HG02970 (cell line): ENCODE data around the gene DLGAP5.

Source experiments
- ATAC-seq: cut with Tn5 transposase; IDR thresholded peaks from one replicate; pipeline ENCODE4 v1.9.1; 2021; ENCODE audit warnings: mild to moderate bottlenecking, moderate library complexity, moderate number of reproducible peaks; ENCODE audit not compliant: unreplicated experiment, low FRiP score

The DLGAP5 gene

DNA sequence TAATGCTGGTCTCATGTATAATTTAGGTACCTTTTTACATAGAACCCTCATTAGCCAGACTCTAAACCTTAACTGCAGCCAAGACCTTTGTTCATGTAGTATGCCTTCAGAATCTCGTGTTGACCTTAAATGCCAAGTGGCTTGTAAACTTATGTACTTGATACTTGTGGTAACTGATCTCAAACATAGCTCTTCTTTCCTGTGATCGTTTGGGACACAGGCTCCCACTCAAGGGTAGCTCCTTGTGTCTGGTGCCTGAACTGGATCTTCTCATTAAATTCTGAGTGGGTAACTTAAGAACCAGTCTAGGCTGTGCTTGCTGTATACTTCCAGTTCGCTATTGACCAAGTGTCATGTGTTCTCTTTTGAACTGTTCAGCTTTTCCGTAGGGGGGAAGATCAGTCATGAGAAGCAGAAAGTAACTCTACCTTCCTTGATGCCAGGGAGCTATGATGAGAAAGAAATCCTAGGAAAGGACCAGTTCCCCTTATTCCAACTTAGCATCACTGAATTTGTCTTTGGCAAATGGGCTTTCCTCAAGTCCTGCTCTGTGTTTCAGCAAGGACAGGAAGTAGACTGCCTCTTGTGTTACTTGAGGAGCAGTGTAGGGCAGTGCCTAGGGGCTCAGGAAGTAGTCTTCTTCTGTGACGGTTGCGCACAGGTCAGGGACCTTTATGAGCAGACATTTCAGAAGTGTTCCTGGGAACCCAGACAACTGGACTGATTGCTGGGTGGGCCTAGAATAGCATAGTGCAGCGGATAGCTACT, 59.8 kb downstream of the DLGAP5 start:
- ATAC-seq: no peak

DNA sequence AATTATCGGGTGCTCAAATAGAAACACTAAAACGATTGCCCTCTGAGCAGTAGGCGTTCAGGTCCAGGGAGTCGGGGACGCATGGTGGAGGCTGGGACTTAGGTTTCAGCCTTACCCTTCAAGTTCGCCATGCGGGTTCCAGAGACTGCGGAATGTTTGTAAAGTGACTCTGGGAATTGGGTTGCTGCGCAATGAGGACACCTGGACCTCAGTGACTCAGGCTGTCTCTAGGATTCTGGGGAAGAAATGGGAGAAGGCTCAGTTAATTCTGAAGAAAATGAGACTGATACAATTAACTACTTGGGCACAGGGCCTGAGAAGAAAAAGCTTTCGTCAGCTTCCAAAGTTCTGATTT, 61.2 kb downstream of the DLGAP5 start:
- no peak for ATAC-seq

DNA sequence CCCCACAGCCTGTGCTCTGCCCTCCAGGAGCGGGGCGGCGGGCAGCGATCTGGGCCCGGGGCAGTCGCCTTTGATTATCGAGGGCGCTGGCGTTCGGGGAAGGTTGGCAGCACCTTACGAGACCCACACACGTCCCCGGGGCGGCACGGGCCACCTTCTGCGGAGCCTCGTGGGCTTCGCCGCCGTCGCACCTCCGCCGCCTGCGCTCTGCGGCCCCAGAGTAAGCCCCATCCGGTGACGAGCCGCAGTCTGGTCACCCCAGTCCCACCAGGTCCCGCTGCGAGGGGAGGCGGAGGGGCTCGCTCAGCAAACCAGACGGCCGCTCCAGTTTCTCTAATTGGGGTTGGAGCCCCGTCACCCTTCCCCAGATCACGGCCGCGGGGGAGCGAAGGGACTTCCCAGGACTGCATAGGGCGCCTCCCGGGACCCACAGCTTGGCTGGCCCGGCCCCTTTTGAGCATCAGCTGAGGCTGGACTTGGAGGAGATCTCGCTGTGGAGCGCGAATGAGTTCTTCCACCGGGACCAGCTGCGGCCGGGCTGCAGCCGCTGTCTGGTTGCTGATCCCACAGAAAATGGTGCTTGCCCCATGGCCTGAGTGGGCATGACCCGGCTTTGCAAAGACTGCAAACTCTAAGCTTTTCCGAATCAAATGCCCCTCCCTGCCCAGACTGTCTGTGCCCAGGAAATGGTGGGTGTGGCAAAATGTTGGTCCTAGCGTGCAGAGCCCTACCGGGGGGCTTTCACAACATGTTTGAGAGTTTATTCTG, 61.8 kb downstream of the DLGAP5 start:
- peak; percentile 32 for ATAC-seq

DNA sequence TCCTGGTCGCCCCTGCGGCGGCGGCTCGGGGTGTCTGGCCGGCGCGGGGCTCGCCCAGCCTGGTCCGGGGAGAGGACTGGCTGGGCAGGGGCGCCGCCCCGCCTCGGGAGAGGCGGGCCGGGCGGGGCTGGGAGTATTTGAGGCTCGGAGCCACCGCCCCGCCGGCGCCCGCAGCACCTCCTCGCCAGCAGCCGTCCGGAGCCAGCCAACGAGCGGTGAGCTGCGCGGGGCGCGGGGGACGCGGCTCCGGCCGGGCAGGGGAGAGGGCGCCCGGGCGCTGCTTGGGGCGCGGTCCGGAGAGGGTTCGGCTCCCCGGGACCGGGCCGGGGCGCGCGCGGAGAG, 62.3 kb downstream of the DLGAP5 start, which contains the start of gene LGALS3:
TSS of gene LGALS3 (plus strand) at position 167 of the 342 bp plus-strand sequence. CDS start 8,122 bp downstream, outside the sequence.
- peak; percentile 64 for ATAC-seq

DNA sequence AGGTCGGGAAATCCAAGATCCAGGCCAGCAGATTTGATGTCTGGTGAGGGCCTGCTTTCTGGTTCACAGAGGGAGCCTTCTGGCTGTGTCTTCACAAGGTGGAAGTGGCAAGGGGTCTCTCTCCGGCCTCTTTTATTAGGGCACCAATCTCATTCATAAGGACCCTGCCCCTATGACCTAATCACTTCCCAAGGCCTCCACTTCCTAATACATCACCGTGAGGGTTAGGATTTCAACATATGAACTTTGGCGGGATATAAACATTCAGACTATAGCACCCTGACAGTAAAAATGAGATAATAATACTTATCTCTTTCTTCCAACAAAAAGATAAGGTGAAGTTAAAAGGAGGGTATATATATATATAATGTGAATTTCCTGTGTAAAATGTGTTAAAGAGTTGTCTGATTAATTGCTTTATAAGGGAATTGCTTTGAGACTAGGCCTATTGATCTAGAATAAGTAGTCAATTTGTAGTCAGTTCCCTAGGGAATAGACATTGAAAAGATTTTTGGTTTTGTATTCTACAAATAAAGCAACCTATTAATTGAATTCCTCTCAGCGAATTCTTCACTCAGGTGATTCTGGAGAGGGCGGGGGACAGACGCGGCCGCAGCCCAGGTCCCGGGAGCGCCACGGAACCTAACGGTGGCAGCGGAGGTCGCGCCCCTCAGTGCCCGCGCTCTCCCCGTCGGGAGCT, 62.8 kb downstream of the DLGAP5 start:
- ATAC-seq: no peak

DNA sequence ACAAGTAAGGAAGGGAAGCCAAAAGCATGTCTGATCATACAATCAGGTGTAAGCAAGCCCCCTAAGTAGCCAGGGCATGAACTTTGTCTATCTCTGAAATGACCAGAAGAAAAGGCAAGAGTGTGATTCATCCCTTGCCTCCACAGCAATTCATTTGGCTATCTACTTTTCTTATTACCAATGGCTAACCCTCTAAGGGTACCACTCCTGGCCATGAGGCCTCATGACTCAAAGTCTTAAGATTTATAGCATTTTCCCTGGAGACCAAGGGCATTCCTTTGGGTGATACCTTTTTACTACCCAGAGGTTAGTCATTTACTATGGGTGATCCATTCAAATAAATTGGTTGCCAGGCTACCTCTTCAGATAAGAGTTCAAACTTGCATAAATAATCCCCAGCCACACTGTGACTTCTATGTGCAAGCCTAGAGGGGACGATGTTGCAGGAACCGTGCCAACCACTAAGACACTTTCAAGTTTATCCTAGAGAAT, 63.9 kb downstream of the DLGAP5 start:
- ATAC-seq: no peak

DNA sequence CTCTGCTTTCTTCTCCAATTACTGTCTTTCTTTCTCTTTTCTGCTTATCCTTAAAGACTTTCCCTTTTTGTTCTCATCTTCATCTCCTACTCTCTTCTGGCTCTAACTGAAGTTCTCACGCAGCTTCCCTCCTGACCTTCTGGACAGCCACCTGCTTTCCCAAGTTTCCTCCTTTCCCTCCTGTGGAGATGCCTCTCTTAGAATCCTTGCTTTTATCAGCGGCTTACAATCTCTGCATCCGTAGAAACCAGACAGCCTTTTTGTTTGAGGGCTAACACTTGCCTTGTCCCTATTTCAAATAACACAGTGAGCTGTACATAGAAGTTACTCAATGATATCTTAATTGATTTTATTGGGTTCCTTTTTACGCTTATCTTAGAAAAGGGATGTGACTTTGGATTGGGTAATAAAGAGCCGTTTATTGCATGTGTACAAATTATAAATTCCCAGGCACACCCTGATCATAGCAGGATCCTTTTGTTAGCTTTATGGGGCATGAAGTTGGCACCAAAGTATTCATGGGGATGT, 64.4 kb downstream of the DLGAP5 start:
- ATAC-seq: no peak

DNA sequence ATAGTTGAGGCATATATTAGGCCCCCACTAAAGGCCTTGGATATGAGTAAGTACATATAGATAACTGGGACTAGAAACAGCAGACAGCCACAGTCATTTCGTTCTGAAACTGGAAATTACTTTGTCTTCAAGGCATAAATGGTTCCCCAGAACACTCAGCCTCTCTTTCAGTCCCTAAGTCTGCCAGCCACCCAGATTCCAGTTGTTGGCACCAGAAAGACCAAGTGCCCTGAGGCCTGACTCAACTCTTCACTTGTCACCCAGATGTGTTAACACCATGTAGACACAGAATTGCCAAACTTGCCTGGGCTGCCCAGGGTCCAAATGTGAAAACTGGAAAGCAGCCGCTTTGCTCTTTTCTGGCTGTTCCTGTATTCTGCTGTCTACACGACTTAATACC, 65.4 kb downstream of the DLGAP5 start:
- no peak for ATAC-seq

DNA sequence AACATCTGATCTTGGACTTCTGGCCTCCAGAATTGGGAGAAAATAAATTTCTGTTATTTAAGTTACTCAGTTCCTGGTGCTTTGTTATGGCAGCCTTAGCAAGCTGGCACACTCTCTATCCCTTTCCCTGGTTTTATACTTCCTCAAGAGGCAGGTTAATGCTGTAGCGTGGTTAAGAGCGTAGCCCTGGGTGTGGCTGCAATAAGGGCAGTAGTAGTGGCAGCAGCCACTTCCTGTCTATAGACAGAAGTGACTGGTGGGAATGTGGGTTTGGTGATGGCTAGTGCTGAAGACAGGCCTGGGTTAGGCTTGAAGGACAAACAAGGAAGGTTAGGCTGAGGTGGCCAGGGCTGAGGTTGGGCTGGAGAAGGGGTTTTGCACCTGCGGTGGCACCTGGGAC, 66.0 kb downstream of the DLGAP5 start:
- ATAC-seq: no peak

DNA sequence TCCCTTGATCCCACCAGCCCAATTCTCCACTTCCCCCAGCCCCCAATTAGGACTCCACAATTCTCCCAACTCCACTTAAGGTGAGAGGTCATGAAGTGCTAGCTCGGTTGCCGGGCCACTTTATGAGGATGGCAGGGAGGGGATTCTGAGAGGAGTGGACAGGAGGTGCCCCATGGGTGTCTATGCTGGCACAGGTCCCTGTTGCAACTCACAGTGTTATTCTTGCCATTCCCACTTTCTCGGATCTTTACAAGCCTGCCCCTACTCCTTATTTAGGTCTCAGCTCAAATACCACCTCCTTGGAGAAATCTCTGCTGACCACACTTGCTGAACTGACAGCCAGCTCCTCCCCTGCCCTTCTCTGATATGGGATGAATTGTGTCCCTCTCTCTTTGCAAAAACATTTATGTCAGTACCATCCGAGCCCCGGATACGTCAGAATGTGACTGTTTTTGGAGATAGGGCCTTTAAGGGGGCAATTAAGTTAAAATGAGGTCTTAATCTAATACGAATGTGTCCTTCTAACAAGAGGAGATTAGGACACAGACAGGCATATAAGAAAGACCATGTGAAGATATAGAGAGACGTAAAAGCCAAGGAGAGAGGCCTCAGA, 66.5 kb downstream of the DLGAP5 start:
- no peak for ATAC-seq

DNA sequence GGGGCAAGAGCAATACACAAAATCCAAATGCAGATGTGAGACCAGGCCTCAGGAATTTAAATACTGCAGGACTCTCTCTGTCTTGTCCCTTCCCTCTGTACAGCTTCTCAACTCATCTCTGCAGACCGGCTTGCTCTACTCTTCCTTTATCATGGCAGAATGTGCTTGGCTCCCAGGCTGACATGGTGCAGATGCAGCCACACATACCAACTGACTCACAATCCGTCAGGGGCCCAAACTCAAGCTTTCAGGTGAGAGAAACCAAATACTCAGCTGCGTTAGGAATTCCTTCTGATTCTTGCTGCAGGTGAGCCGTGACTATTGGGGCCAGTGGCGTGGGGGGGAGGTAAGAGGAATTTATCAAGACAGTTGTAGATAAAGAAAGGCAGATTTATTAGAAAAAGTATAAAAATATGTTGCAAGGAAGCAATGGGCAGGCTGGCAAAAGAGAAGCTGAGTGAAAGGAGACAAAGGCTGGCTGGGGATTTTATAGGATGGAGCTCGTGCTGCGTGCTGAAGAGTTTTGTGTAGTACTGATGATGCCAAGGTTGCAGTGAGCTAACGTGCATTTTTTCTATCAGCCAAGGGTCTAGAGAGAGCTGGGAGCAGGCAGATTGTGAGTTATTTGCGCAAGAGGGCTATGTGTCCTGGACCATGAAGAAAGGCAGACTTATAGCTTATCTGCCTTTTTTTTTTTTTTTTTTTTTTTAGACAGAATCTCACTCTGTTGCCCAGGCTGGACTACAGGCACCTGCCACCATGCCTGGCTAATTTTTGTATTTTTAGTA, 67.3 kb downstream of the DLGAP5 start:
- no peak for ATAC-seq

DNA sequence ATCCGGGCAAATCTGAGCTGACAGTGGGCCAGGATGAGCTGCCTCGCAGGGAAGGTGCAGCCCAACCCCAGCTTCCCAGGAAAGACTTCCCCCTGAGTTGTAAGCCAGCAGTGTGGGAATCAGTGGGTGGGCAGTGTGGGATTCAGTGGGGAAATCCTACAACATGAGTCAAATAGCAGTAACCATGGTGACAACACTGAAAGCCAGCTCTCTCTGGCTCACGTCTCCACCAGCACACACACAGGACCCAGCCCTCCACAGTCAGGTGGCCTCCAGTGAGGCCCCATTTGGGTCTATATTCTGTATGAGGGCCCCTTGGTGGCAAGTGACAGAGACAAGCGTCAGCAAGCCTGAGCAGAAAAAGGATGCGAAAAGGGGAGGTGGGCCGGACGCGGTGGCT, 68.3 kb downstream of the DLGAP5 start:
- no peak for ATAC-seq

DNA sequence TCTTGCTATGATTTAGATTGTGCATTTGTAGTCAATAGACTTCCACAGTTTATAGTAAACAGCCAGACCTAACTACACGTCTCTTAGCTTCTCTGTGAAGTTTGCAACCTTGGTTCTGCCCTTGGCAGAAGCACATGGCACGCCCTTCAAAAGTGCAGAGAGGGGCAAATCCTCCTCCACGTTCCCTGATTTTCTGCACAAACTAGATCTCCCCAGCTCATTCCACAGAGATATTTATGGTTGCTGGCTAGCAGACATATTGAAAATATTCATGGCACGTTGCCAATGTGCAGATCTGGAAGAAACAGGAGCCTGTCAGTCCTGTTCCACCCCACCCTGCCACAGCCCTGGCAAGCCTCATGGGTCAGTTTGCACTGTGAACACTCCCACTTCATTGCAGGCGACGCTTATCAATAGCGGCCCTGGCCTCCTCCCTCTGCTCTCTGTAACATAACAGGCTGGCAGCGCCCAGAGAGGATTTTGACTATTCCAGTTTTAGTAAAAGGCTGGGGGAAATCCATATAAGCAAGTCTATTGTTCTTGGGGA, 68.9 kb downstream of the DLGAP5 start:
- no peak for ATAC-seq

DNA sequence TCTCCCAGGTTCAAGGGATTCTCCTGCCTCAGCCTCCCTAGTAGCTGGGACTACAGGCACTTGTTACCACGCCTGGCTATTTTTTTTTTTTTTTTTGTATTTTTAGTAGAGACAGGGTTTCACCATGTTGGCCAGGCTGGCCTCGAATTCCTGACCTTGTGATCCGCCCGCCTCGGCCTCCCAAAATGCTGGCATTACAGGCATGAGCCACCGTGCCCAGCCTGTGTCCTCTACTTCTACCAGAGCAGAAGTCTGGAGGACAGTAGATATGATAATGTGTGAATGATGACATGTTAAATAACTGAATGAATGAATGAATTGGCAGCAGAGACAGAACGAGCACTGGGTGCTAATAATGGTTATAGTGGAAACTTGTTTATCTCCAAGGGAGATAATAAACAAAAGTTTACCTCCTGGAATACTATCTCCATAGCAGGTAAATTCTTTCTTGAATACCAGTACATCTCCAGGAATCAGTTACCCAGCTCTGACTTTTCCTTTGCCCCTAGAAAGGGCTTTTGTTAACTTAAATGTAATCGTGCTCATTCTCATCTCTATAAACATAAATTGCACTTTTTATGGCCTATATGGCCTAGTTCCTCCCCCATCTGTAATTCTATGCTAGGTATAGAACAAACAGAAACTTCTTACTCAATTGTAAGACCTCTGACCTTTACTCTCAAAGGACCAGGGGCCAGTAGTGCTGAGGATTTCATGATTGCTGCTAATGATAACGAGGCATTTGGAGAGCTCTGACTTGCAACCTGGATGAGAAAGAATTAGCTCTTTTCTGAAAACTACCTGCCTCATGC, 69.6 kb downstream of the DLGAP5 start:
- ATAC-seq: no peak

DNA sequence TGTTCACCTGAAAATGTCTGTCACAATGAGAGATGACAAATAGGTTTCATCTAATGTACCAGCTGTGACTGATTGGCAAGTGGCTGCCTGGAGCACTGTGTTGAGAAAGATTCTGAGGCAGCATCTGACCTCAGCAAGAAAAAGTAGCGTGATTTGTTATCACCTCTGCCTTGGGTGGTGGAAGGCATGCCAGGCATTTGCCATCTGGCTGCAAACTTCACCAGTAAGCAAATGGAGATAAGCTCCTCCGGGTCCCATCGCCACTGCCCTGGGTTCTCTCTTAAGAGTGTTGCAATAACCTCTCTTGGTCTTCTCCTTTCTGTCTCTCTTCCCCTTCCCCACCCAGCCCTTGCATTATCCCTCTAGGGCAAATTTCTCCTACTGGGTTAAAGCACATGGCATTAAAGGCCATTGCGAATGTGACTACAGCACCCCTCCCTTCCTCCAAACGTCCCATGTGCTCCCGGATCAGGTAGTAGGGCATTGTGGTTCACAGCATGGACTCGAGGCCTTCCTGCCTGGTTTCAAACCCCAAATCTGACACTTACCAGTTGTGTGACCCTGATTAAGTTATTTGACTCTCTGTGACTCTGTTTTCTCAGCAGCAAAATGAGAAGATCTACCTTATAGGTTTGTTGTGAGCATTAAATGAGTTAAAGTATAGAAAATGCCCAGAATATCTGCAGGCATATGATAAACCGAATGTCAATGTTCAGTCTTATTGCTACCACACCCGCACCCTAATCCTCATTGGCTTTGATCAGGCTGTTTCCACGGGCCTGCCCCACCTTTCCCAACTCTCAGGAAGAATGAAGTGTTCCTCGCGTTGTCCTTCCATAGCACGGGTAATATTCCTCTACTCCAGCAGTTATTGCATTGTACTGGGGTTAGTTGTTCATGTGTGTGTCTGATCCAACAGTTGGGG, 70.6 kb downstream of the DLGAP5 start:
- no peak for ATAC-seq

DNA sequence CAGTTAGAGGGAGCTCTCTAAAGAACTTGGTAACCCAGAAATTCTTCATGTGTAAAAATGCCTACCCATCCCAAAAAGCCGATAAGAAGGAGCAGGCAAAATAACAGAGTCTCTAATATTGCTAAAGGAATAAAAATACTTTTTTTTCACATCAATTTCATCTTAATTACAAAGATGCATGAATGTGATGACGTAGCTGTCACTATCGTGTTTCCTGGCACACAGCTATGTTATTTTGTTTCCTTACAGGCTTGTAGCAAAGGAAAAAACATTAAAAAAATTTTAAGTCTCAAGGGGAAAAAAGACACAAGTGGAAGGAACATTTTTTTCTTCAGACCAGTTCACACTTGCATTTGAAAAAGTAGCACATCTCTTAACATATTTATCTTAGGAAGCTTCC, 72.6 kb downstream of the DLGAP5 start:
- no peak for ATAC-seq

DNA sequence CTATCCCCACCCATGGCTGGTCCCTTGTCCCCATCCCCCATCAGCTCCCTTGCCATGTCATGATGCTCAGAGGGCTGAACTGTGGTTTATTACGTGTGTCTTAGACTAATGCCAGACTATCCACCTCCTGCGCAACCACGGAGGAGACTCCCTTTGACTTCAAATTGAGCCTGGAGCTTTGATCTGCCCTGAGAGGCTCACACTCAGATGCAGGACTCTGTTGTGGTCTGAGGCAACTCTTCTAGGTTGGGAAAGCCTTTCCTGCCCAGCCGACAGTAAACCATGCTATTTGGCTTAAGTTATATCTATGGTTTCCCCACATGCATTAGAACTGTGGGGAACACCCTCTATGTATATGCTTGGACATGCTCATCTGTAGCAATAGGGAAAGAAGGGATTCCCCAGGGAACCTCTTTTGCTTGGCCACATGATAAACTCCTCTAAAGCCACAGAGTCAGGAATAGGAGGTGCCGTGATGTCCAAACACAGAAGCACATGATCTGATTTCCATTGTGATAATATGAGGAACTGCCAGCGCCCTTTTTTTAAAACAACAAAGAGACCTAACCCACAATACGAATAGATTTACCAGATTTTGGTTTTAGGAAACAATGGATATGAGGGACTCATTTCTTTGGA, 73.5 kb downstream of the DLGAP5 start:
- ATAC-seq: no peak
